Common myeloid progenitor, CD34-positive (primary cell): Measurements from ENCODE around the gene ADCY5. TPM values are rescaled to one million over a fixed set of nuclear protein-coding genes. Genes with fewer than 3 reads are reported as not detected.
"Not testable (repeated sequence)": the region's sequence is repeated elsewhere in the genome, so short reads cannot be mapped to it uniquely, and the experiment has no call there.

Experiments used
- CTCF ChIA-PET: fragments of 350-600 bp; sonication (Branson Sonifier 250); formaldehyde crosslinking; loops from one replicate; lab custom pipeline; 2021; ENCODE audit warnings: antibody characterized with exemption; lab: Charles Lee
- POLR2A ChIA-PET: fragments of 350-600 bp; sonication (Branson Sonifier 250); formaldehyde crosslinking; loops from one replicate; lab custom pipeline; 2021; ENCODE audit warnings: antibody characterized with exemption; lab: Charles Lee
- DNase-seq, 3 donors: peaks; one replicate each; pipeline versions ENCODE4 v3.0.0 to v3.0.0-alpha.2; 2013
- H3K27ac ChIP-seq, 2 experiments: 1 replicate in 1 of 2; 2 replicates in 1 of 2; pipeline ENCODE4 v1.7.0; 2013; ENCODE audit warnings: inconsistent platforms in 2 of 2, low read length in 2 of 2, mild to moderate bottlenecking in 2 of 2, low read depth in 1 of 2, moderate library complexity in 1 of 2; ENCODE audit not compliant: severe bottlenecking in 2 of 2, insufficient read depth in 1 of 2, poor library complexity in 1 of 2
- H3K27me3 ChIP-seq, 5 experiments: replicated peaks in 2 of 5; 1 replicate in 3 of 5; 2 replicates in 2 of 5; pipeline versions ENCODE4 v1.6.1 to v1.7.0; 2013; ENCODE audit warnings: low read length in 4 of 5, mild to moderate bottlenecking in 2 of 5, moderate library complexity in 2 of 5, inconsistent platforms in 1 of 5; ENCODE audit not compliant: insufficient read depth in 5 of 5, control insufficient read depth in 4 of 5
- H3K36me3 ChIP-seq, 4 experiments: 1 replicate in 2 of 4; 2 replicates in 2 of 4; pipeline versions ENCODE4 v1.6.1 to v1.7.0; 2013; ENCODE audit warnings: low read length in 3 of 4, control low read depth in 1 of 4, mild to moderate bottlenecking in 1 of 4; ENCODE audit not compliant: control insufficient read depth in 4 of 4, insufficient read depth in 4 of 4
- H3K4me1 ChIP-seq, 4 experiments: 1 replicate in 3 of 4; 2 replicates in 1 of 4; pipeline versions ENCODE4 v1.6.1 to v1.7.1; 2013; ENCODE audit warnings: low read length in 3 of 4, mild to moderate bottlenecking in 3 of 4, control low read depth in 1 of 4, inconsistent platforms in 1 of 4, moderate library complexity in 1 of 4; ENCODE audit not compliant: control insufficient read depth in 4 of 4, insufficient read depth in 4 of 4; ENCODE audit errors: control extremely low read depth in 1 of 4
- H3K4me3 ChIP-seq, 7 experiments: 1 replicate in 4 of 7; 2 replicates in 3 of 7; pipeline versions ENCODE4 v1.5.1 to v1.7.0; 2013; ENCODE audit warnings: mild to moderate bottlenecking in 7 of 7, low read length in 6 of 7, moderate library complexity in 6 of 7, inconsistent platforms in 2 of 7, low read depth in 2 of 7, control low read depth in 1 of 7; ENCODE audit not compliant: insufficient read depth in 4 of 7, control insufficient read depth in 1 of 7; ENCODE audit errors: extremely low read depth in 1 of 7
- H3K9me3 ChIP-seq, 5 experiments: 1 replicate in 4 of 5; 2 replicates in 1 of 5; pipeline versions ENCODE4 v1.6.1 to v1.7.1; 2013; ENCODE audit warnings: low read length in 4 of 5, mild to moderate bottlenecking in 2 of 5, inconsistent platforms in 1 of 5, low read depth in 1 of 5, moderate library complexity in 1 of 5; ENCODE audit not compliant: control insufficient read depth in 4 of 5, insufficient read depth in 2 of 5; ENCODE audit errors: control extremely low read depth in 1 of 5
- WGBS: methylation state at CpG from one replicate; pipeline ENCODE4 v1.1.5; 2013; ENCODE audit not compliant: insufficient coverage; 5-methylcytosine and 5-hydroxymethylcytosine counted together
- polyA plus RNA-seq: library from polyadenylated mRNA; unstranded; fragments of 120-200 nt; gene quantifications from one replicate; pipeline ENCODE4 v1.2.1, GENCODE V29; 2013

The ADCY5 gene
- polyA plus RNA-seq: 0.04 TPM

DNA sequence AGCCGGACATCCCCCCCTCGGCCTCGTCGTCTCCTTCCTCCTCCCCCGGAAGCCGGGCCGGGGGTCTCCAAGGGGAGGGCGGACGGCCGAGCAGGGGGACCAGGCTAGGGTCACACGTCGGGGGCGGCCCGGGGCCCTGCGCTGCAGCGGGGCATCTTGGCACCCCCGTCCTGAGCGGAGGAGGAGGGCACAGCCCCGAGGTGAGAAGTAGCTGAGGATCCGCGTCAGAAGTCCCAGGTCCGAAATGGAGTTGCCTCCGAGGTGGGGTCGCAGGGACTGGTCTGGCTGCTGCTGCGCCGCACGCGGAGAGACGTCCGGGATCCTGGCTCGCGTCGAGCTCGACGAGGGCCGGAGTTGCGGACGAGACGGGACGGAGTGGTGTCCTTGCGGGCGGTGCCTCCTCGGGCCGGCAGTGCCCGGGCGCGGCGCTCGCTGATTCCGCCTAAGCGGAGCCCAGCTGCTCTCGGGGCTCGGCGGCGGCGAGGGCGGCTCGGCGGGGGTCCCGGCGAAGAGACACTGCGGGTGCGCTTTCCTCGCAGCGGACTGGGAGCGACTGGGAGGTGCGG is at the start of gene ADCY5:
Gene ADCY5 (minus strand): TSS at position 555 of the 566 bp plus-strand sequence. CDS start 545 bp downstream, at position 10.
- Histone ChIP-seq H3K36me3 (no peaks in the 10 kb centered on the region), H3K9me3 (no peaks in the 10 kb centered on the region), H3K4me3 (peak within 1 kb of the TSS; percentile 37 to 74 (median 61)), H3K4me1 (peaks cover 0 to 21% (median 17%) of the 10 kb centered on the region in 4 experiments), H3K27me3 (peaks cover 18 to 82% (median 35%) of the 10 kb centered on the region in 5 experiments), H3K27ac (no peak within 1 kb of the TSS)
- ChIA-PET CTCF (interaction anchor here (1.0 to 3.4 kb wide), 4 partner anchors 10 to 49 kb away, joined by 3 to 16 read pairs (median 4); no protein-coding TSS in a partner anchor), POLR2A (no interaction called here)
- DNase-seq: peak in 1 of 3 donors; percentile 32
- 4% methylated on average over 50 of the region's 67 CpGs for WGBS

DNA sequence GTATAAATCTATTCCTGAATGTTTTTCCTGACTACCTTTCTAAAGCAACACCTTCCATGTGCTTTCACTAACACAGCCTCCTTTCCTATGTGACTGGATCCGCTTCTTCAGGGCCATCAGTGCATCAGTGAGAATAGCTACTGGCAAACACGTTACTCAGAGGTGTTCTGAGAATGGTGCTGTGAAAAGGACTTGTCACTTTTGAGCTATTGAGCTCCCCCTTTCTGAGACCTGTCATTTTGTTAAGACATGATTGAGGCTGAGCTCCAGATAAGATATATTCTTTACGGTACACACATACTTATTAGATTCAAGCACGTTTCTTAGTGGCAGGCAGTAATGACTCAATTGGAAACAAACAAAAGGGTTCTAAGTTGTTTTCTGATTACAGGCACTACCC is 45.0 kb upstream of the ADCY5 start:
- Histone ChIP-seq H3K27me3 (no peaks in the 10 kb centered on the region), H3K9me3 (no peaks in the 10 kb centered on the region), H3K4me1 (no peaks in the 10 kb centered on the region), H3K4me3 (no peak overlapping the region), H3K27ac (no peak overlapping the region), H3K36me3 (peaks cover 0 to 36% (median 17%) of the 10 kb centered on the region in 4 experiments)
- CTCF ChIA-PET: interaction anchor here (0.9 to 1.5 kb wide), 5 partner anchors 12 to 83 kb away, joined by 3 to 4 read pairs (median 3); no protein-coding TSS in a partner anchor
- POLR2A ChIA-PET: no interaction called here
- WGBS: 100% methylated on average over 2 of the region's 4 CpGs
- DNase-seq: no peak

DNA sequence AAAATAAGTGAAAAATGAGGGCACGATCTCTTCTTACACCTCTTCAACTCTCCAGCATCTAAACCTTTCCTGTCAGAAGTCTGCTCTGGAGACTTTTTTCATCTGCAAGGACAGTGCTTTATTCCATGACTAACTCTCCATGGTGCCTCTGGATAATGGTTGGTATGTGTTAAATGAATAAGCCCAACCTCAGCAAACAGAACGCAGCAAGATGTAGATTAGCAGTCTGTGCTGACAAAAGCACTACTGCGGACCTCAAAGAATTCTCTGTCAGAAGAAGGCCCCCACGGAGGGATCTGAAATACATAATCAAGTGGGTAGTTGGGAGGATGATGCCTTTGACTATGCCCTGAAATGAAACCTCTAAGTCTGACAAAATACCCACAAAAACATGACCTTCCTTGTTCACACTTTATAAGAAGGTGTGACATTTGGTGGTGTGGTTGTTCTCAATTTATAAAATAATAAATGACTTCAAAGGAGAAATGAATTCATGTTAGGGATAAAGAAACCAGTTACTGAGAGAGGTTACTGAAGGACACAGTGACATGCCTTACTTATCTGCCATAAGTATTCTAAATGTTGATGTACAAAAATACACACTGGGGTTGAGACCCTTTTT is 43.2 kb upstream of the ADCY5 start:
- no peak for DNase-seq
- H3K4me1 ChIP-seq: no peaks in the 10 kb centered on the region
- H3K27me3 ChIP-seq: no peaks in the 10 kb centered on the region
- peaks cover 0 to 21% (median 10%) of the 10 kb centered on the region in 4 experiments for H3K36me3 ChIP-seq
- CTCF ChIA-PET: interaction anchor here (2.1 kb wide), 1 partner anchor 166 kb away, joined by 5 read pairs; no protein-coding TSS in a partner anchor
- WGBS: 100% methylated on average over 3 of the region's 4 CpGs
- POLR2A ChIA-PET: interaction anchor here (0.7 kb wide), 1 partner anchor 35 kb away, joined by 3 read pairs; no protein-coding TSS in a partner anchor
- no peaks in the 10 kb centered on the region for H3K9me3 ChIP-seq
- no peak overlapping the region for H3K4me3 ChIP-seq
- no peak overlapping the region for H3K27ac ChIP-seq

DNA sequence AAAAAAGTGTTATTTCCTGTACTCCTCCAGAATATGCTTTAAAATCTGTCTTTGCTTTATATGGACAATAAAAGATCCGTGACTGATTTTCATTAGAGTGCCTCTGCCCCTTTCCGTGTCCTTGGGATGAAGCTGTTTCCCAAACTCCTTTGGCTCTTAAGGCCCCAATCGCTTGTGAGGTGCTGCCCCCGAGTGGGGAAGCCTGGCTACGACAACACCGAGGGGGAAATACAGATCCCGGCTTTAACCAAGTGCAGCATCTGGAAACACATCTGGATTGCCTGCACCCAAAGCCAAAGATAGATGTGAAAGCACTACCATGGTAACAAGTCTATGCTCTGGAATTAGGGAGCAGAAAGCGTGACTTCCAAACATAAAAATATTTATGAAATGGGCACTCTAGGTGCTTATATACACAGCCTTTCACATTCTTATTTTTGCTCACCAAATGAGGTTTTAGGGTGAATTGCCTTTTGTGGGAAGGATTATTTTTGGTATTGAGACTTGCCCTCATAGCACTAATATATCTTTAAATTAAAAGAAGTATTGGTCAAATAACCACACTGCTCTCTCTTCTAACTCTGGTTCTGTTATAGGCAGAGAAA is 40.6 kb upstream of the ADCY5 start:
- CTCF ChIA-PET: interaction anchor here (1.1 to 3.4 kb wide), 10 partner anchors 13 to 162 kb away, joined by 3 to 24 read pairs (median 6); partner anchors contain the start of gene ADCY5
- Histone ChIP-seq H3K27me3 (peaks cover 0 to 4% (median 2%) of the 10 kb centered on the region in 5 experiments), H3K4me1 (no peaks in the 10 kb centered on the region), H3K9me3 (no peaks in the 10 kb centered on the region), H3K27ac (no peak overlapping the region), H3K4me3 (no peak overlapping the region), H3K36me3 (peaks cover 0 to 12% (median 8%) of the 10 kb centered on the region in 4 experiments)
- WGBS: 7% methylated on average over 6 of the region's 8 CpGs
- DNase-seq: peak; percentile 38 to 63 (median 52)
- POLR2A ChIA-PET: no interaction called here

DNA sequence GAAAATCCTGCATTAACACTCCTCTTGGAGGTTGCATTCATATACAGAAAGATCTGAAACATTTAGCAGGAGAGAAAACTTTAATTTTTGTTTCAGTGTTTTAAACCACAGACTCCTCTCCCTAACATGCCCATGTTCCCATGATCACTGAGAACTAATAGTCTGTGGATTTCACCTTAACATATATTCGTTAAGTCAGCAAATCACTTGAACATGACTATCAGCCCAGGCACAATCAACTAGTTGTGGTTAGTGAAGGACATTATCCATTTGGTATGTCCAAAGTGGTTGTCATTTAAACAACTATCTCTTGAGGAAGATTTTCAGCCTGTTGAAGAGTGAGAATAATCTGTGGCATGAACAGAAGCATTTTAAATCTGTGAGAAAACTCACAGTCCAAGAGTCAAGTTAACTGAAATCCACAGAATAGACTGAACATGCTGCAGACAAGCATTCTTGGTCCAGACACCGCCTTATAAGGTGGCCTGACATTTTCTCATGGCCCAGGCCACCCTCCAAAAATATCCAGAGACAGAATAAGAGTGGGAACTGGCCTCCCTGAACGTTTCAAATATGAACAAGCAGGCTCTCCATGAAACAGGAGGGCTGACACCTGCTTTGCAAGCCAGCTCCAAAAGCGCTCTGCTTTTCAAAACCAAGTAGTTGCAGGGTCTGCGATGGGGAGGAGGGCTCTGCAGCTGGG is 39.9 kb upstream of the ADCY5 start:
- WGBS: 91% methylated on average over 5 of the region's 5 CpGs
- H3K9me3 ChIP-seq: no peaks in the 10 kb centered on the region
- no peak overlapping the region for H3K27ac ChIP-seq
- no peak for DNase-seq
- H3K27me3 ChIP-seq: peaks cover 0 to 4% (median 2%) of the 10 kb centered on the region in 5 experiments
- CTCF ChIA-PET: interaction anchor here (0.7 to 3.4 kb wide), 10 partner anchors 13 to 161 kb away, joined by 3 to 24 read pairs (median 6); partner anchors contain the start of gene ADCY5
- no peaks in the 10 kb centered on the region for H3K4me1 ChIP-seq
- H3K4me3 ChIP-seq: no peak overlapping the region
- peaks cover 0 to 7% (median 4%) of the 10 kb centered on the region in 4 experiments for H3K36me3 ChIP-seq
- POLR2A ChIA-PET: no interaction called here

DNA sequence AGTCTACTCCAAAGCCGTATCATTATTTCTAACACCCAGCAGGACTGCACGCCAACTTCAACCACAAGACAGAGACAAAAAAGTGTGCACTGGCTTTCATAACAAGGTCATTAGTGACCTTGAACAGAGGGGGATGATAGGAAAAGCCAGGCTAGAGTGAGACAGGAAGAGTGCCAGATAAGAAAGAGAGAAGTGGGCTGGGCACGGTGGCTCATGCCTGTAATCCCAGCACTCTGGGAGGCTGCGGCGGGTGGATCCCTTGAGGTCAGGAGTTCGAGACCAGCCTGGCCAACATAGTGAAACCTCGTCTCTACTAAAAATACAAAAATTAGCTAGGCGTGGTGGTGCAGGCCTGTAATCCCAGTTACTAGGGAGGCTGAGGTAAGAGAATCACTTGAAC is 38.2 kb upstream of the ADCY5 start:
- H3K36me3 ChIP-seq, H3K27ac ChIP-seq, DNase-seq, POLR2A ChIA-PET, H3K27me3 ChIP-seq, H3K9me3 ChIP-seq, H3K4me3 ChIP-seq, H3K4me1 ChIP-seq: not testable (repeated sequence)
- CTCF ChIA-PET: interaction anchor here (3.3 kb wide), 1 partner anchor 159 kb away, joined by 24 read pairs; no protein-coding TSS in a partner anchor
- WGBS: 89% methylated on average over 4 of the region's 8 CpGs
